Measurements from ENCODE around the gene COL16A1. TPM values are rescaled to one million over a fixed set of nuclear protein-coding genes. Genes with fewer than 3 reads are reported as not detected.

COL16A1 gene
- total and polyA plus RNA-seq, 4 donors = 0.43 to 3.8 (median 2.3) TPM

GRCh38 chr1:31657020-31657804 lies 46.6 kb downstream of the COL16A1 start:
- H3K9me3 ChIP-seq (ENCODE audit: control insufficient read depth in 4 of 4, low read length in 3 of 4) = no peaks in the 10 kb centered on the region
- no peak overlapping the region for H3K27ac ChIP-seq (ENCODE audit: low read depth in 1 of 2, low read length in 2 of 2)
- TF ChIP-seq ZBTB33 (IDR thresholded peaks at IDR 0.05) = no peak
- TF ChIP-seq HNF4G (IDR thresholded peaks at IDR 0.05) = no peak
- no peaks in the 10 kb centered on the region for H3K27me3 ChIP-seq (ENCODE audit: control insufficient read depth in 4 of 4, insufficient read depth in 4 of 4, low read length in 3 of 4)
- no peak overlapping the region for H3K9ac ChIP-seq (ENCODE audit: low read depth in 1 of 2, low read length in 2 of 2)
- no peaks in the 10 kb centered on the region for H3K4me1 ChIP-seq (ENCODE audit: control insufficient read depth in 4 of 4, insufficient read depth in 4 of 4, low read length in 3 of 4)
- no peak for DNase-seq (ENCODE audit: low spot score)
- 82% methylated on average over 14 of the region's 14 CpGs for WGBS
- H3K36me3 ChIP-seq (ENCODE audit: control insufficient read depth in 4 of 4, insufficient read depth in 3 of 4, low read depth in 1 of 4, low read length in 3 of 4) = no peaks in the 10 kb centered on the region
- no peak overlapping the region for H3K4me3 ChIP-seq (ENCODE audit: low read depth in 1 of 3, low read length in 3 of 3)

GRCh38 chr1:31655756-31656155 lies 48.1 kb downstream of the COL16A1 start:
- Histone ChIP-seq H3K27me3 (ENCODE audit: control insufficient read depth in 4 of 4, insufficient read depth in 4 of 4, low read length in 3 of 4) (no peaks in the 10 kb centered on the region), H3K4me3 (ENCODE audit: low read depth in 1 of 3, low read length in 3 of 3) (no peak overlapping the region), H3K36me3 (ENCODE audit: control insufficient read depth in 4 of 4, insufficient read depth in 3 of 4, low read depth in 1 of 4, low read length in 3 of 4) (no peaks in the 10 kb centered on the region), H3K4me1 (ENCODE audit: control insufficient read depth in 4 of 4, insufficient read depth in 4 of 4, low read length in 3 of 4) (no peaks in the 10 kb centered on the region), H3K9me3 (ENCODE audit: control insufficient read depth in 4 of 4, low read length in 3 of 4) (no peaks in the 10 kb centered on the region), H3K9ac (ENCODE audit: low read depth in 1 of 2, low read length in 2 of 2) (no peak overlapping the region), H3K27ac (ENCODE audit: low read depth in 1 of 2, low read length in 2 of 2) (no peak overlapping the region)
- 90% methylated on average over 4 of the region's 4 CpGs for WGBS
- TF ChIP-seq JUND (IDR thresholded peaks at IDR 0.05) (no peak), RXRA (IDR thresholded peaks at IDR 0.05) (no peak), MAX (IDR thresholded peaks at IDR 0.05) (no peak), YY1 (IDR thresholded peaks at IDR 0.05) (no peak), REST (IDR thresholded peaks at IDR 0.05) (no peak), HNF4G (IDR thresholded peaks at IDR 0.05) (no peak), ZBTB33 (IDR thresholded peaks at IDR 0.05) (no peak), RAD21 (IDR thresholded peaks at IDR 0.05) (no peak), CTCF (IDR thresholded peaks at IDR 0.05; ENCODE audit: low read depth, low read length, missing input control) (no peak), FOXA2 (IDR thresholded peaks at IDR 0.05) (no peak), TAF1 (conservative IDR thresholded peaks at IDR 0.05) (no peak), SP1 (IDR thresholded peaks at IDR 0.05) (no peak), NR2F2 (IDR thresholded peaks at IDR 0.05) (no peak), HNF4A (conservative IDR thresholded peaks at IDR 0.05) (no peak), ATF3 (IDR thresholded peaks at IDR 0.05) (no peak)
- no peak for DNase-seq (ENCODE audit: low spot score)

All from liver (tissue), 9 donors.